ENCODE data around the gene DNAJC1. TPM values are rescaled to one million over a fixed set of nuclear protein-coding genes. Genes with fewer than 3 reads are reported as not detected.

Gene DNAJC1
- total RNA-seq, 1 experiment from 2014 or later: 19.1 TPM

DNA sequence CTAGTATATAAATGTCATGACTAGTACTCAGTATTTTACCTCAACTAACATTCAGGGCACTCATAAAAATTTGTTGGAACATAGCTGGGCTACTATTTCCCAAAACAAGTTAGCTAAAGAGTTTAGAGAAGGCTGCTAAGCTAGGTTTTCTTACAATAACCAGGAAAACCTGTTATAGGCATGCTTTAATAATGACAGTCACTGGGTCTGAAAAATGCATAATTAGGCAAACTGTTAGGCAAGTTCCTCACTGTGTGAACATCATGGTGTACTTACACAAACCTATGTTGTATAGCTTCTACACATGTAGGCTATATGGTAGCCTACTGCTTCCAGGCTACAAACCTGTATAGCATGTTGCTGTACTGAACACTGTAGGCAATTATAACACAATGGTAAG lies 79.0 kb downstream of the DNAJC1 start:
- no peaks in the 10 kb centered on the region for H4K20me1 ChIP-seq (ENCODE audit: insufficient read depth)
- H3K36me3 ChIP-seq (ENCODE audit: low read depth): no peaks in the 10 kb centered on the region
- BruUV-seq (replicated peaks): no TSS peak
- H3K27ac ChIP-seq: no peak overlapping the region
- ChIA-PET POLR2A (ENCODE audit: unreplicated experiment) (no interaction called here), CTCF (no interaction called here)
- no peaks in the 10 kb centered on the region for H3K79me2 ChIP-seq (ENCODE audit: low read depth)
- no peak overlapping the region for H3K4me3 ChIP-seq
- no peak overlapping the region for H3K4me2 ChIP-seq
- DNase-seq: no peak
- no peaks in the 10 kb centered on the region for H3K27me3 ChIP-seq (ENCODE audit: insufficient read depth, low read depth)
- H3K9me2 ChIP-seq (ENCODE audit: insufficient read depth): no peaks in the 10 kb centered on the region
- intact Hi-C loops (cut with micrococcal nuclease; ENCODE audit: unreplicated experiment): no loop called here
- peaks cover 16% of the 10 kb centered on the region for H3F3A ChIP-seq (ENCODE audit: insufficient read depth, low read depth)
- no peak overlapping the region for H2AFZ ChIP-seq
- H3K4me1 ChIP-seq (replicated peaks; ENCODE audit: insufficient read depth): peaks cover 27% of the 10 kb centered on the region
- TF ChIP-seq, protein P1, sequence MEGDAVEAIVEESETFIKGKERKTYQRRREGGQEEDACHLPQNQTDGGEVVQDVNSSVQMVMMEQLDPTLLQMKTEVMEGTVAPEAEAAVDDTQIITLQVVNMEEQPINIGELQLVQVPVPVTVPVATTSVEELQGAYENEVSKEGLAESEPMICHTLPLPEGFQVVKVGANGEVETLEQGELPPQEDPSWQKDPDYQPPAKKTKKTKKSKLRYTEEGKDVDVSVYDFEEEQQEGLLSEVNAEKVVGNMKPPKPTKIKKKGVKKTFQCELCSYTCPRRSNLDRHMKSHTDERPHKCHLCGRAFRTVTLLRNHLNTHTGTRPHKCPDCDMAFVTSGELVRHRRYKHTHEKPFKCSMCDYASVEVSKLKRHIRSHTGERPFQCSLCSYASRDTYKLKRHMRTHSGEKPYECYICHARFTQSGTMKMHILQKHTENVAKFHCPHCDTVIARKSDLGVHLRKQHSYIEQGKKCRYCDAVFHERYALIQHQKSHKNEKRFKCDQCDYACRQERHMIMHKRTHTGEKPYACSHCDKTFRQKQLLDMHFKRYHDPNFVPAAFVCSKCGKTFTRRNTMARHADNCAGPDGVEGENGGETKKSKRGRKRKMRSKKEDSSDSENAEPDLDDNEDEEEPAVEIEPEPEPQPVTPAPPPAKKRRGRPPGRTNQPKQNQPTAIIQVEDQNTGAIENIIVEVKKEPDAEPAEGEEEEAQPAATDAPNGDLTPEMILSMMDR (conservative IDR thresholded peaks at IDR 0.05): no peak
- no peak for TF ChIP-seq EZH2 (IDR thresholded peaks at IDR 0.05; ENCODE audit: low read depth)
- H3K9me3 ChIP-seq (ENCODE audit: insufficient read depth, low read depth): no peaks in the 10 kb centered on the region

GRCh38 chr10:21920633-21921032 lies 82.9 kb downstream of the DNAJC1 start:
- H3K4me1 ChIP-seq (replicated peaks; ENCODE audit: insufficient read depth): peaks cover 4% of the 10 kb centered on the region; the same call in 1 of the 2 replicates
- TF ChIP-seq, protein P1 (conservative IDR thresholded peaks at IDR 0.05): no peak
- no peak for TF ChIP-seq EZH2 (IDR thresholded peaks at IDR 0.05; ENCODE audit: low read depth)
- H3K4me3 ChIP-seq: no peak overlapping the region
- no peaks in the 10 kb centered on the region for H3K36me3 ChIP-seq (ENCODE audit: low read depth)
- 0 out of 2 replicates have a peak, but pooled peaks cover 4% of the 10 kb centered on the region for H3F3A ChIP-seq (ENCODE audit: insufficient read depth, low read depth)
- intact Hi-C loops (cut with micrococcal nuclease; ENCODE audit: unreplicated experiment): no loop called here
- H3K9me3 ChIP-seq (ENCODE audit: insufficient read depth, low read depth): no peaks in the 10 kb centered on the region
- H4K20me1 ChIP-seq (ENCODE audit: insufficient read depth): no peaks in the 10 kb centered on the region
- POLR2A ChIA-PET (ENCODE audit: unreplicated experiment): no interaction called here
- H3K4me2 ChIP-seq: no peak overlapping the region
- no peak overlapping the region for H2AFZ ChIP-seq
- BruUV-seq (replicated peaks): no TSS peak
- CTCF ChIA-PET: no interaction called here
- H3K27ac ChIP-seq: no peak overlapping the region
- H3K79me2 ChIP-seq (ENCODE audit: low read depth): no peaks in the 10 kb centered on the region
- no peaks in the 10 kb centered on the region for H3K27me3 ChIP-seq (ENCODE audit: insufficient read depth, low read depth)
- DNase-seq: no peak
- H3K9me2 ChIP-seq (ENCODE audit: insufficient read depth): no peaks in the 10 kb centered on the region

GRCh38 chr10:21919906-21920305 lies 83.6 kb downstream of the DNAJC1 start:
- BruUV-seq (replicated peaks): no TSS peak
- intact Hi-C loops (cut with micrococcal nuclease; ENCODE audit: unreplicated experiment): no loop called here

More at GRCh38 chr10:21919906-21920305, 83.6 kb downstream of the DNAJC1 start:
- Histone ChIP-seq H3K4me2 (no peak overlapping the region), H3F3A (ENCODE audit: insufficient read depth, low read depth) (0 out of 2 replicates have a peak, but pooled peaks cover 3% of the 10 kb centered on the region), H3K9me2 (ENCODE audit: insufficient read depth) (no peaks in the 10 kb centered on the region), H3K79me2 (ENCODE audit: low read depth) (no peaks in the 10 kb centered on the region), H2AFZ (no peak overlapping the region), H3K9me3 (ENCODE audit: insufficient read depth, low read depth) (no peaks in the 10 kb centered on the region), H3K4me3 (no peak overlapping the region), H3K27me3 (ENCODE audit: insufficient read depth, low read depth) (no peaks in the 10 kb centered on the region), H3K4me1 (replicated peaks; ENCODE audit: insufficient read depth) (no peaks in the 10 kb centered on the region), H4K20me1 (ENCODE audit: insufficient read depth) (no peaks in the 10 kb centered on the region), H3K36me3 (ENCODE audit: low read depth) (no peaks in the 10 kb centered on the region), H3K27ac (no peak overlapping the region)
- TF ChIP-seq, protein P1 (conservative IDR thresholded peaks at IDR 0.05): no peak
- TF ChIP-seq EZH2 (IDR thresholded peaks at IDR 0.05; ENCODE audit: low read depth): no peak
- ChIA-PET CTCF (no interaction called here), POLR2A (ENCODE audit: unreplicated experiment) (no interaction called here)
- no peak for DNase-seq
